WTC11 (cell line): ENCODE data around the gene NOP56. TPM values are rescaled to one million over a fixed set of nuclear protein-coding genes. Genes with fewer than 3 reads are reported as not detected.

Experiments used
- ATF1 ChIP-seq: sonication (generic); formaldehyde crosslinking; IDR thresholded peaks from 2 replicates; pipeline ENCODE4 v1.8.1; 2023; ENCODE audit warnings: mild to moderate bottlenecking, moderate library complexity, missing genetic modification reagents
- CBFB ChIP-seq: sonication (generic); formaldehyde crosslinking; IDR thresholded peaks from 2 replicates; pipeline ENCODE4 v1.8.1; 2022; ENCODE audit warnings: mild to moderate bottlenecking, low read depth, missing genetic modification reagents
- CREB1 ChIP-seq: sonication (generic); formaldehyde crosslinking; IDR thresholded peaks from 2 replicates; pipeline ENCODE4 v1.8.0; 2023; ENCODE audit warnings: mild to moderate bottlenecking, missing genetic modification reagents
- CREM ChIP-seq: sonication (generic); formaldehyde crosslinking; IDR thresholded peaks from 2 replicates; pipeline ENCODE4 v1.8.1; 2022; ENCODE audit warnings: mild to moderate bottlenecking, missing genetic modification reagents, moderate library complexity
- ELF4 ChIP-seq: sonication (generic); formaldehyde crosslinking; IDR thresholded peaks from 2 replicates; pipeline ENCODE4 v1.8.1; 2022; ENCODE audit warnings: low read depth, mild to moderate bottlenecking, moderate library complexity, missing genetic modification reagents
- GABPB1 ChIP-seq: sonication (generic); formaldehyde crosslinking; IDR thresholded peaks from 2 replicates; pipeline ENCODE4 v1.8.1; 2023; ENCODE audit warnings: mild to moderate bottlenecking, missing genetic modification reagents
- HMGA2 ChIP-seq: fragments of 250-450 bp; sonication (Bioruptor Pico); IDR thresholded peaks from 2 replicates; pipeline ENCODE4 v1.4.0; 2021; ENCODE audit warnings: mild to moderate bottlenecking, moderate library complexity
- NFE2L1 ChIP-seq: sonication (generic); formaldehyde crosslinking; IDR thresholded peaks from 2 replicates; pipeline ENCODE4 v1.8.1; 2023; ENCODE audit warnings: missing genetic modification reagents
- SP1 ChIP-seq: sonication (generic); formaldehyde crosslinking; conservative IDR thresholded peaks from 2 replicates; pipeline ENCODE4 v1.8.1; 2022; ENCODE audit warnings: missing genetic modification reagents
- ZBTB21 ChIP-seq: sonication (generic); formaldehyde crosslinking; IDR thresholded peaks from 2 replicates; pipeline ENCODE4 v1.8.1; 2023; ENCODE audit warnings: mild to moderate bottlenecking, missing genetic modification reagents, borderline replicate concordance
- ZNF121 ChIP-seq: sonication (generic); formaldehyde crosslinking; IDR thresholded peaks from 2 replicates; pipeline ENCODE4 v1.8.0; 2023; ENCODE audit warnings: missing genetic modification reagents
- ZNF138 ChIP-seq: sonication (generic); formaldehyde crosslinking; conservative IDR thresholded peaks from 2 replicates; pipeline ENCODE4 v1.8.1; 2022; ENCODE audit warnings: mild to moderate bottlenecking, moderate library complexity, missing genetic modification reagents
- ZNF263 ChIP-seq: sonication (generic); formaldehyde crosslinking; IDR thresholded peaks from 2 replicates; pipeline ENCODE4 v1.8.1; 2022; ENCODE audit warnings: low read depth, mild to moderate bottlenecking, moderate library complexity, missing genetic modification reagents
- ZNF317 ChIP-seq: sonication (generic); formaldehyde crosslinking; IDR thresholded peaks from 2 replicates; pipeline ENCODE4 v1.8.1; 2023; ENCODE audit warnings: low read depth, mild to moderate bottlenecking, moderate library complexity, missing genetic modification reagents, borderline replicate concordance
- ZNF396 ChIP-seq: fragments of 250-450 bp; sonication (Bioruptor Pico); IDR thresholded peaks from 2 replicates; pipeline ENCODE4 v1.8.0; 2021; ENCODE audit warnings: mild to moderate bottlenecking, moderate library complexity, borderline replicate concordance
- total RNA-seq: library from RNA; stranded (reverse); gene quantifications from 3 replicates; pipeline ENCODE4 v1.2.3, GENCODE V29; 2021
- TF ChIP-seq, protein P1 (sequence below): sonication (generic); formaldehyde crosslinking; IDR thresholded peaks from 2 replicates; pipeline ENCODE4 v1.8.0; 2022; ENCODE audit warnings: mild to moderate bottlenecking, missing genetic modification reagents
- TF ChIP-seq, protein P2 (sequence below): sonication (generic); formaldehyde crosslinking; IDR thresholded peaks from 2 replicates; pipeline ENCODE4 v1.8.0; 2023; ENCODE audit warnings: missing genetic modification reagents
- TF ChIP-seq, protein P3 (sequence below): sonication (generic); formaldehyde crosslinking; IDR thresholded peaks from 2 replicates; pipeline ENCODE4 v1.8.0; 2023; ENCODE audit warnings: mild to moderate bottlenecking, missing genetic modification reagents
- TF ChIP-seq, protein P4 (sequence below): sonication (generic); formaldehyde crosslinking; IDR thresholded peaks from 2 replicates; pipeline ENCODE4 v1.8.1; 2023; ENCODE audit warnings: mild to moderate bottlenecking, moderate library complexity, missing genetic modification reagents
- TF ChIP-seq, protein P5 (sequence below): sonication (generic); formaldehyde crosslinking; IDR thresholded peaks from 2 replicates; pipeline ENCODE4 v1.8.1; 2022; ENCODE audit warnings: mild to moderate bottlenecking, moderate library complexity, missing genetic modification reagents
- TF ChIP-seq, protein P6 (sequence below): sonication (generic); formaldehyde crosslinking; IDR thresholded peaks from 2 replicates; pipeline ENCODE4 v1.8.1; 2023; ENCODE audit warnings: mild to moderate bottlenecking, missing genetic modification reagents
- TF ChIP-seq, protein P7 (sequence below): fragments of 250-450 bp; sonication (Bioruptor Pico); conservative IDR thresholded peaks from 2 replicates; pipeline ENCODE4 v1.9.0; 2021; ENCODE audit warnings: mild to moderate bottlenecking

Gene NOP56
- total RNA-seq, 1 experiment from 2014 or later, result 634 TPM

DNA sequence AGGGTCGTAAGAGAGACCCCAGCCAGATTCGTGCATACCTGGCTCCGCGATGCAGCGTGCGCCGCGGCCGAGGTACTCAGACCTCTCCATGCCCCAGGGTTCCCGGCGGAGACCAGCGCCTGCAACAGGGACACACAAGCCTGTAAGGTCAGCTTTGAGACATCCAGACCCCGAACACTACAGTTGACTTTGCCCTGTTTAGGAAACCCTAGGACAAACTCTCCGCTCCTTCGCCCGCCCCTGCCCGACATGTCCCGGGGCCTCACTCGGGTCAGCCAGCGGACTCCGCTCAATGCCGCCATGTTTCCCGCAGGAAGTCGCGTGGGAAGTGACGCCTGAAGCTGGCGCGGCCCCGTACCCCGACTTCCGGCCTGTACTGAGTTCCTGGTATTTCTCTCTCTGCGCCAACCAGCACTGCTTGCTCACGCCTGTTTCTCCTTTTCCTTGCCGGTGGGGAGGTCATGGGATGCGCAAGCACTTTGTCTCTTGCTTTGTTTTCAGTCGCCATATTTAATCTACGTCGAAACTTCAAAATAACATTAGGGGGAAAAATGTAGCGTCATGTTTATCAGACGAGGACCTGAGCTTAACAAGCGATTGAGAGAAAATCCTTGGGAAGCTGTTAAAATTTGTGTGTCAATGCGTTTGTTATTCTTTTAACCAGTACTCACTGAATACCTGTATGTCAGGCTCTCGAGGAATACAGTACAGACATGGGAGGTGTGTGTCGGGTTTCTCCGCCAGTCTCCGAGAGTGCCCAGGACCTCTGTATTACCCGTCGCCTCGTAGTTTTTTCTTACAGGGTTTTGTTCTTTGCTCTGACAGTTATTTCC is 11.7 kb downstream of the NOP56 start, which contains the start of gene IDH3B (continued):
- TF ChIP-seq, protein P1, sequence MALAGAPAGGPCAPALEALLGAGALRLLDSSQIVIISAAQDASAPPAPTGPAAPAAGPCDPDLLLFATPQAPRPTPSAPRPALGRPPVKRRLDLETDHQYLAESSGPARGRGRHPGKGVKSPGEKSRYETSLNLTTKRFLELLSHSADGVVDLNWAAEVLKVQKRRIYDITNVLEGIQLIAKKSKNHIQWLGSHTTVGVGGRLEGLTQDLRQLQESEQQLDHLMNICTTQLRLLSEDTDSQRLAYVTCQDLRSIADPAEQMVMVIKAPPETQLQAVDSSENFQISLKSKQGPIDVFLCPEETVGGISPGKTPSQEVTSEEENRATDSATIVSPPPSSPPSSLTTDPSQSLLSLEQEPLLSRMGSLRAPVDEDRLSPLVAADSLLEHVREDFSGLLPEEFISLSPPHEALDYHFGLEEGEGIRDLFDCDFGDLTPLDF (CRISPR knock-in tag), result no peak
- TF ChIP-seq CREB1 (CRISPR knock-in tag) (peak; percentile 91), GABPB1 (peak; percentile 87), ZBTB21 (CRISPR knock-in tag) (no peak), ATF1 (no peak; the same call in 1 of the 2 replicates), ZNF263 (no peak), HMGA2 (CRISPR knock-in tag) (no peak), ZNF121 (no peak), NFE2L1 (CRISPR knock-in tag) (peak; percentile 60; the same call in 1 of the 2 replicates), CBFB (0 out of 2 replicates have a peak, but pooled peaks have one; percentile 45), ELF4 (CRISPR knock-in tag) (no peak), SP1 (CRISPR knock-in tag) (peak; percentile 61; the same call in 1 of the 2 replicates), ZNF138 (no peak), ZNF317 (CRISPR knock-in tag) (no peak), CREM (peak; percentile 99), ZNF396 (CRISPR knock-in tag) (no peak)
- TF ChIP-seq, protein P2, sequence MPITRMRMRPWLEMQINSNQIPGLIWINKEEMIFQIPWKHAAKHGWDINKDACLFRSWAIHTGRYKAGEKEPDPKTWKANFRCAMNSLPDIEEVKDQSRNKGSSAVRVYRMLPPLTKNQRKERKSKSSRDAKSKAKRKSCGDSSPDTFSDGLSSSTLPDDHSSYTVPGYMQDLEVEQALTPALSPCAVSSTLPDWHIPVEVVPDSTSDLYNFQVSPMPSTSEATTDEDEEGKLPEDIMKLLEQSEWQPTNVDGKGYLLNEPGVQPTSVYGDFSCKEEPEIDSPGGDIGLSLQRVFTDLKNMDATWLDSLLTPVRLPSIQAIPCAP (CRISPR knock-in tag), result no peak
- TF ChIP-seq, protein P3, sequence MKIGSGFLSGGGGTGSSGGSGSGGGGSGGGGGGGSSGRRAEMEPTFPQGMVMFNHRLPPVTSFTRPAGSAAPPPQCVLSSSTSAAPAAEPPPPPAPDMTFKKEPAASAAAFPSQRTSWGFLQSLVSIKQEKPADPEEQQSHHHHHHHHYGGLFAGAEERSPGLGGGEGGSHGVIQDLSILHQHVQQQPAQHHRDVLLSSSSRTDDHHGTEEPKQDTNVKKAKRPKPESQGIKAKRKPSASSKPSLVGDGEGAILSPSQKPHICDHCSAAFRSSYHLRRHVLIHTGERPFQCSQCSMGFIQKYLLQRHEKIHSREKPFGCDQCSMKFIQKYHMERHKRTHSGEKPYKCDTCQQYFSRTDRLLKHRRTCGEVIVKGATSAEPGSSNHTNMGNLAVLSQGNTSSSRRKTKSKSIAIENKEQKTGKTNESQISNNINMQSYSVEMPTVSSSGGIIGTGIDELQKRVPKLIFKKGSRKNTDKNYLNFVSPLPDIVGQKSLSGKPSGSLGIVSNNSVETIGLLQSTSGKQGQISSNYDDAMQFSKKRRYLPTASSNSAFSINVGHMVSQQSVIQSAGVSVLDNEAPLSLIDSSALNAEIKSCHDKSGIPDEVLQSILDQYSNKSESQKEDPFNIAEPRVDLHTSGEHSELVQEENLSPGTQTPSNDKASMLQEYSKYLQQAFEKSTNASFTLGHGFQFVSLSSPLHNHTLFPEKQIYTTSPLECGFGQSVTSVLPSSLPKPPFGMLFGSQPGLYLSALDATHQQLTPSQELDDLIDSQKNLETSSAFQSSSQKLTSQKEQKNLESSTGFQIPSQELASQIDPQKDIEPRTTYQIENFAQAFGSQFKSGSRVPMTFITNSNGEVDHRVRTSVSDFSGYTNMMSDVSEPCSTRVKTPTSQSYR (CRISPR knock-in tag), result no peak
- TF ChIP-seq, protein P4, sequence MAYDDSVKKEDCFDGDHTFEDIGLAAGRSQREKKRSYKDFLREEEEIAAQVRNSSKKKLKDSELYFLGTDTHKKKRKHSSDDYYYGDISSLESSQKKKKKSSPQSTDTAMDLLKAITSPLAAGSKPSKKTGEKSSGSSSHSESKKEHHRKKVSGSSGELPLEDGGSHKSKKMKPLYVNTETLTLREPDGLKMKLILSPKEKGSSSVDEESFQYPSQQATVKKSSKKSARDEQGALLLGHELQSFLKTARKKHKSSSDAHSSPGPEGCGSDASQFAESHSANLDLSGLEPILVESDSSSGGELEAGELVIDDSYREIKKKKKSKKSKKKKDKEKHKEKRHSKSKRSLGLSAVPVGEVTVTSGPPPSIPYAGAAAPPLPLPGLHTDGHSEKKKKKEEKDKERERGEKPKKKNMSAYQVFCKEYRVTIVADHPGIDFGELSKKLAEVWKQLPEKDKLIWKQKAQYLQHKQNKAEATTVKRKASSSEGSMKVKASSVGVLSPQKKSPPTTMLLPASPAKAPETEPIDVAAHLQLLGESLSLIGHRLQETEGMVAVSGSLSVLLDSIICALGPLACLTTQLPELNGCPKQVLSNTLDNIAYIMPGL (CRISPR knock-in tag), result no peak
- TF ChIP-seq, protein P5, sequence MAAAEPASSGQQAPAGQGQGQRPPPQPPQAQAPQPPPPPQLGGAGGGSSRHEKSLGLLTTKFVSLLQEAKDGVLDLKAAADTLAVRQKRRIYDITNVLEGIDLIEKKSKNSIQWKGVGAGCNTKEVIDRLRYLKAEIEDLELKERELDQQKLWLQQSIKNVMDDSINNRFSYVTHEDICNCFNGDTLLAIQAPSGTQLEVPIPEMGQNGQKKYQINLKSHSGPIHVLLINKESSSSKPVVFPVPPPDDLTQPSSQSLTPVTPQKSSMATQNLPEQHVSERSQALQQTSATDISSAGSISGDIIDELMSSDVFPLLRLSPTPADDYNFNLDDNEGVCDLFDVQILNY (CRISPR knock-in tag), result no peak
- TF ChIP-seq, protein P6, sequence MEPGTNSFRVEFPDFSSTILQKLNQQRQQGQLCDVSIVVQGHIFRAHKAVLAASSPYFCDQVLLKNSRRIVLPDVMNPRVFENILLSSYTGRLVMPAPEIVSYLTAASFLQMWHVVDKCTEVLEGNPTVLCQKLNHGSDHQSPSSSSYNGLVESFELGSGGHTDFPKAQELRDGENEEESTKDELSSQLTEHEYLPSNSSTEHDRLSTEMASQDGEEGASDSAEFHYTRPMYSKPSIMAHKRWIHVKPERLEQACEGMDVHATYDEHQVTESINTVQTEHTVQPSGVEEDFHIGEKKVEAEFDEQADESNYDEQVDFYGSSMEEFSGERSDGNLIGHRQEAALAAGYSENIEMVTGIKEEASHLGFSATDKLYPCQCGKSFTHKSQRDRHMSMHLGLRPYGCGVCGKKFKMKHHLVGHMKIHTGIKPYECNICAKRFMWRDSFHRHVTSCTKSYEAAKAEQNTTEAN (CRISPR knock-in tag), result 0 out of 2 replicates have a peak, but pooled peaks have one; percentile 55
- TF ChIP-seq, protein P7, sequence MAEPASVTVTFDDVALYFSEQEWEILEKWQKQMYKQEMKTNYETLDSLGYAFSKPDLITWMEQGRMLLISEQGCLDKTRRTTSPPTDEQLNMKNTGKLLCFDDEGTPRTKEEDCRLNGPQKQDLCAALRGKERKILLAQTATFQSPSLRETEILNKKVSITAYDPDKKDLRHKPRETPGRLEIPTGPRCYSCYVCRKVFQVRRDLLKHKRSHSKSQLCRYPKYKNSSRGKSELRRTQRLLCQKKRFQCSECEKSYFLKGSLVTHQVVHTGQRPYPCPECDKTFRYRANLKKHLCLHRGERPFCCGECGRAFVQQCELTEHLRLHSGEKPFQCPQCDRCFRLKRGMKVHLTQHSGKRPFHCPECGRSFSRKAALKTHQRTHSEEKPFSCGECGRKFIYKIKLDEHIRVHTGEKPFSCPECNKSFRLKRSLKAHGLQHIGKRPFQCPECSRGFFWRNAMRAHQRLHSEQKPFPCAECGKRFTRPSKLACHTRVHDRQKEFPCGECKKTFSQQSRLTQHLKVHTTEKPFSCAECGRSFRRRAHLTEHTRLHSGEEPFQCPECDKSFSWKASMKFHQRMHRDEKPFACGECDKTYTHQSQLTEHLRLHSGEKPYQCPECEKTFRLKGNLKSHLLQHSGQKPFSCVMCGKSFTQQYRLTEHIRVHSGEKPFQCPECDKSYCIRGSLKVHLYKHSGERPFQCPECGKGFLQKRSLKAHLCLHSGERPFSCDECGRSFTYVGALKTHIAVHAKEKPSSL (CRISPR knock-in tag), result no peak
